Hematopoietic multipotent progenitor cell treated with erythropoietin and hydrocortisone succinate and interleukin-3 and kit ligand, for 17 days (in vitro differentiated cells): ENCODE data around the gene LSM12.

Source experiments
- DNase-seq: peaks from one replicate; pipeline ENCODE4 v3.0.0-alpha.2; 2015; ENCODE audit warnings: low spot score

Gene LSM12

GRCh38 chr17:43986225-43986981 lies 80.1 kb downstream of the LSM12 start:
- DNase-seq: no peak

DNA sequence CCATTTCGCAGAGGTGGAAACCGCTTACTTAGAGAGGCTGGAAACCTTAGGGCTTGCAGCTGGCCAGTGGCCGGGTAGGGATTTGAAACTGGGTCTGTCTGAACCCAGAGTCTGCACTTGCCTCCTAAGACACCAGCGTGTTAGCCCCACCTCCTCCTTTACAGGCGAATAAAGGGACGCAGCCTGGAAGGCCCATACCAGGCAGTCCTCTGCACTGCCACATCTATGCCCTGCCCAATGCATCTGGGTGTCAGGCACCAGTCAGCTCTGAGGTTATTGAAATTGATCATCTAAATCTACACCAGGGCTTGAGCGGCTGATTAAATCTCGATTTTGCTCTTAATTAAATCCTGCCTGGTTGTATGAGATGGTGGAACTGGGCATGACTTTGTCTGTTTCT lies 82.0 kb downstream of the LSM12 start:
- no peak for DNase-seq
